Fibroblast of peridontal ligament (primary cell): Measurements from ENCODE around the gene SMARCAL1.

Source experiments
- DNase-seq: peaks from one replicate; pipeline ENCODE4 v3.0.0-alpha.2; 2010; ENCODE audit errors: extremely low read depth

SMARCAL1 gene

GRCh38 chr2:216392945-216393840 is 19.1 kb upstream of the SMARCAL1 start:
- no peak for DNase-seq

- DNase-seq, result no peak
Observed at GRCh38 chr2:216394881-216395280, 17.4 kb upstream of the SMARCAL1 start.

- no peak for DNase-seq
Observed at GRCh38 chr2:216399621-216400020, 12.7 kb upstream of the SMARCAL1 start.

- no peak for DNase-seq
Observed at GRCh38 chr2:216402751-216403150, 9.5 kb upstream of the SMARCAL1 start.

GRCh38 chr2:216404010-216404618 is 8.2 kb upstream of the SMARCAL1 start:
- peak; percentile 51 for DNase-seq

- no peak for DNase-seq
Observed at GRCh38 chr2:216405588-216405987, 6.7 kb upstream of the SMARCAL1 start.

GRCh38 chr2:216406826-216407225 is 5.5 kb upstream of the SMARCAL1 start:
- no peak for DNase-seq

- DNase-seq, result no peak
Observed at GRCh38 chr2:216408426-216409290, 3.6 kb upstream of the SMARCAL1 start.

GRCh38 chr2:216410550-216410949 is 1.7 kb upstream of the SMARCAL1 start:
- DNase-seq, result no peak

GRCh38 chr2:216413882-216414281 is 1.6 kb downstream of the SMARCAL1 start:
- no peak for DNase-seq

GRCh38 chr2:216414772-216415319 is 2.6 kb downstream of the SMARCAL1 start:
- no peak for DNase-seq

- no peak for DNase-seq
Observed at GRCh38 chr2:216415541-216415940, 3.3 kb downstream of the SMARCAL1 start.

GRCh38 chr2:216416571-216417307 is 4.5 kb downstream of the SMARCAL1 start:
- DNase-seq, result no peak

GRCh38 chr2:216418981-216419380 is 6.7 kb downstream of the SMARCAL1 start:
- no peak for DNase-seq

GRCh38 chr2:216420367-216421101 is 8.2 kb downstream of the SMARCAL1 start:
- DNase-seq, result no peak

GRCh38 chr2:216423071-216423470 is 10.8 kb downstream of the SMARCAL1 start:
- no peak for DNase-seq

GRCh38 chr2:216424274-216424673 is 12.0 kb downstream of the SMARCAL1 start:
- no peak for DNase-seq

GRCh38 chr2:216425008-216425787 is 12.9 kb downstream of the SMARCAL1 start:
- no peak for DNase-seq

GRCh38 chr2:216426166-216426777 is 14.0 kb downstream of the SMARCAL1 start:
- no peak for DNase-seq
